ENCODE measurements around the gene TEX2.

GRCh38 chr17:64160378-64160777 is 102.7 kb downstream of the TEX2 start:
- TF ChIP-seq, protein P1, sequence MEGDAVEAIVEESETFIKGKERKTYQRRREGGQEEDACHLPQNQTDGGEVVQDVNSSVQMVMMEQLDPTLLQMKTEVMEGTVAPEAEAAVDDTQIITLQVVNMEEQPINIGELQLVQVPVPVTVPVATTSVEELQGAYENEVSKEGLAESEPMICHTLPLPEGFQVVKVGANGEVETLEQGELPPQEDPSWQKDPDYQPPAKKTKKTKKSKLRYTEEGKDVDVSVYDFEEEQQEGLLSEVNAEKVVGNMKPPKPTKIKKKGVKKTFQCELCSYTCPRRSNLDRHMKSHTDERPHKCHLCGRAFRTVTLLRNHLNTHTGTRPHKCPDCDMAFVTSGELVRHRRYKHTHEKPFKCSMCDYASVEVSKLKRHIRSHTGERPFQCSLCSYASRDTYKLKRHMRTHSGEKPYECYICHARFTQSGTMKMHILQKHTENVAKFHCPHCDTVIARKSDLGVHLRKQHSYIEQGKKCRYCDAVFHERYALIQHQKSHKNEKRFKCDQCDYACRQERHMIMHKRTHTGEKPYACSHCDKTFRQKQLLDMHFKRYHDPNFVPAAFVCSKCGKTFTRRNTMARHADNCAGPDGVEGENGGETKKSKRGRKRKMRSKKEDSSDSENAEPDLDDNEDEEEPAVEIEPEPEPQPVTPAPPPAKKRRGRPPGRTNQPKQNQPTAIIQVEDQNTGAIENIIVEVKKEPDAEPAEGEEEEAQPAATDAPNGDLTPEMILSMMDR (IDR thresholded peaks at IDR 0.05), result no peak
- no peak for TF ChIP-seq POLR2AphosphoS5 (IDR thresholded peaks at IDR 0.05)

Data from sigmoid colon (tissue), 4 donors.